GM08714 (cell line): ENCODE measurements around the gene LY6G6C.

Experiments
- H3K4me3 ChIP-seq: fragments of 200-500 bp; sonication (Bioruptor generic); 2 replicates; pipeline ENCODE4 v1.5.1; 2014; ENCODE audit warnings: mild to moderate bottlenecking, low read length, inconsistent platforms
- ZNF274 ChIP-seq: IDR thresholded peaks from 2 replicates; pipeline ENCODE4 v1.6.1; 2012; ENCODE audit warnings: mild to moderate bottlenecking, low read depth, low read length

Gene LY6G6C

GRCh38 chr6:31736768-31737314 lies 15.3 kb upstream of the LY6G6C start:
- peak overlapping the region; percentile 79 for H3K4me3 ChIP-seq
- no peak for TF ChIP-seq ZNF274

GRCh38 chr6:31736021-31736767 lies 14.6 kb upstream of the LY6G6C start, which contains the start of gene CLIC1:
Gene CLIC1 (minus strand): TSS chr6:31736530. CDS start chr6:31736300, 230 bp downstream.
- H3K4me3 ChIP-seq: peak within 1 kb of the TSS; percentile 79

GRCh38 chr6:31734821-31735406 lies 13.4 kb upstream of the LY6G6C start:
- no peak for TF ChIP-seq ZNF274
- H3K4me3 ChIP-seq: peak overlapping the region; percentile 79

More at GRCh38 chr6:31736021-31736767, 14.6 kb upstream of the LY6G6C start, which contains the start of gene CLIC1:
- no peak for TF ChIP-seq ZNF274

- peak overlapping the region; percentile 79 for H3K4me3 ChIP-seq
- TF ChIP-seq ZNF274: no peak
These were observed 12.8 kb upstream of the LY6G6C start for GRCh38 chr6:31734247-31734820.

GRCh38 chr6:31733734-31734133 lies 12.2 kb upstream of the LY6G6C start:
- TF ChIP-seq ZNF274: no peak
- H3K4me3 ChIP-seq: peak overlapping the region; percentile 79; the same call in 1 of the 2 replicates

GRCh38 chr6:31732029-31732428 lies 10.5 kb upstream of the LY6G6C start:
- no peak for TF ChIP-seq ZNF274
- H3K4me3 ChIP-seq: no peak overlapping the region

GRCh38 chr6:31730631-31731086 lies 9.1 kb upstream of the LY6G6C start:
- no peak overlapping the region; the same call in 1 of the 2 replicates for H3K4me3 ChIP-seq
- no peak for TF ChIP-seq ZNF274

GRCh38 chr6:31729979-31730630 lies 8.6 kb upstream of the LY6G6C start:
- no peak for TF ChIP-seq ZNF274

GRCh38 chr6:31729515-31729978 lies 8.0 kb upstream of the LY6G6C start:
- no peak for TF ChIP-seq ZNF274
- H3K4me3 ChIP-seq: peak overlapping the region; percentile 52; the same call in 1 of the 2 replicates

More at GRCh38 chr6:31729979-31730630, 8.6 kb upstream of the LY6G6C start:
- H3K4me3 ChIP-seq: peak overlapping the region; percentile 52; the same call in 1 of the 2 replicates

GRCh38 chr6:31728767-31729514 lies 7.4 kb upstream of the LY6G6C start, which contains the start of gene DDAH2:
Gene DDAH2 (minus strand): TSS chr6:31729299. CDS start chr6:31729161, 138 bp downstream.
- H3K4me3 ChIP-seq: peak within 1 kb of the TSS; percentile 52; the same call in 1 of the 2 replicates
- no peak for TF ChIP-seq ZNF274

GRCh38 chr6:31727717-31728671 lies 6.4 kb upstream of the LY6G6C start:
- TF ChIP-seq ZNF274: no peak
- H3K4me3 ChIP-seq: no peak overlapping the region
